B cell (primary cell): ENCODE results near the gene CCDC146. TPM values are rescaled to one million over a fixed set of nuclear protein-coding genes. Genes with fewer than 3 reads are reported as not detected.

ENCODE experiments used
- ATAC-seq: fragments of 200-7000 bp; cut with Tn5 transposase; one replicate; pipeline ENCODE4 v1.10.0; 2021; ENCODE audit warnings: low read depth, mild to moderate bottlenecking, moderate number of reproducible peaks, moderate library complexity
- CTCF ChIA-PET: fragments of 350-600 bp; sonication (Branson Sonifier 250); formaldehyde crosslinking; loops from one replicate; lab custom pipeline; 2021; ENCODE audit warnings: antibody characterized with exemption, inconsistent platforms; lab: Charles Lee
- POLR2A ChIA-PET: fragments of 350-600 bp; sonication (Branson Sonifier 250); formaldehyde crosslinking; loops from one replicate; lab custom pipeline; 2021; ENCODE audit warnings: antibody characterized with exemption; lab: Charles Lee
- DNase-seq: peaks from one replicate; pipeline ENCODE4 v3.0.0; 2013
- H2AFZ ChIP-seq: 2 replicates; pipeline ENCODE4 v1.6.1; 2012; ENCODE audit warnings: mild to moderate bottlenecking, low read depth, low read length; ENCODE audit not compliant: insufficient read depth, poor library complexity, severe bottlenecking
- H3K27ac ChIP-seq, 2 donors: 1 replicate in 1 of 2; 2 replicates in 1 of 2; pipeline ENCODE4 v1.5.1; 2012 to 2013; ENCODE audit warnings: low read length in 2 of 2, mild to moderate bottlenecking in 2 of 2, moderate library complexity in 1 of 2
- H3K27me3 ChIP-seq, 4 experiments: fragments of 200-600 bp in 1 of 4; sonication (generic) in 1 of 4; replicated peaks in 1 of 4; 1 replicate in 2 of 4; 2 replicates in 2 of 4; pipeline versions ENCODE4 v1.6.1 to v1.7.0; 2013 to 2016; ENCODE audit warnings: low read length in 3 of 4, mild to moderate bottlenecking in 2 of 4, mixed read lengths in 1 of 4, moderate library complexity in 1 of 4; ENCODE audit not compliant: insufficient read depth in 4 of 4, control insufficient read depth in 3 of 4; ENCODE audit errors: control extremely low read depth in 1 of 4
- H3K36me3 ChIP-seq, 2 experiments: replicated peaks in 1 of 2; 1 replicate in 1 of 2; 2 replicates in 1 of 2; pipeline versions ENCODE4 v1.6.1 to v1.7.1; 2013; ENCODE audit warnings: low read length in 1 of 2; ENCODE audit not compliant: insufficient read depth in 2 of 2, control insufficient read depth in 1 of 2; ENCODE audit errors: control extremely low read depth in 1 of 2, extremely low read depth in 1 of 2
- H3K4me1 ChIP-seq, 2 donors: fragments of 200-600 bp in 1 of 2; sonication (generic) in 1 of 2; 1 replicate in 1 of 2; 2 replicates in 1 of 2; pipeline versions ENCODE4 v1.5.1 to v1.6.1; 2013 to 2017; ENCODE audit warnings: low read length in 2 of 2; ENCODE audit not compliant: control insufficient read depth in 2 of 2, insufficient read depth in 2 of 2
- H3K4me2 ChIP-seq: replicated peaks from 2 replicates; pipeline ENCODE3; 2012; ENCODE audit warnings: mild to moderate bottlenecking, low read depth, low read length; ENCODE audit not compliant: poor library complexity, severe bottlenecking
- H3K4me3 ChIP-seq, 5 experiments: fragments of 200-600 bp in 1 of 5; sonication (generic) in 1 of 5; 1 replicate in 3 of 5; 2 replicates in 2 of 5; pipeline versions ENCODE4 v1.5.1 to v1.7.0; 2011 to 2016; ENCODE audit warnings: low read length in 4 of 5, mild to moderate bottlenecking in 4 of 5, low read depth in 2 of 5, control low read depth in 1 of 5, moderate library complexity in 1 of 5; ENCODE audit not compliant: insufficient read depth in 1 of 5; ENCODE audit errors: control extremely low read depth in 1 of 5, extremely low read depth in 1 of 5
- H3K79me2 ChIP-seq: fragments of 200-600 bp; sonication (generic); one replicate; pipeline ENCODE4 v1.6.0; 2016; ENCODE audit warnings: low read length; ENCODE audit not compliant: control insufficient read depth, insufficient read depth
- H3K9ac ChIP-seq: fragments of 200-600 bp; sonication (generic); 2 replicates; pipeline ENCODE4 v1.6.1; 2017; ENCODE audit warnings: mild to moderate bottlenecking, low read length, moderate library complexity
- H3K9me3 ChIP-seq, 3 donors: one replicate each; pipeline versions ENCODE4 v1.6.1 to v1.7.1; 2013; ENCODE audit warnings: low read length in 2 of 3; ENCODE audit not compliant: control insufficient read depth in 2 of 3, insufficient read depth in 1 of 3; ENCODE audit errors: control extremely low read depth in 1 of 3
- H4K20me1 ChIP-seq: 2 replicates; pipeline ENCODE4 v1.6.0; 2012; ENCODE audit warnings: mild to moderate bottlenecking, low read length; ENCODE audit not compliant: insufficient read depth, control insufficient read depth, poor library complexity, severe bottlenecking
- H3K27ac Mint-ChIP-seq: one replicate; pipeline ENCODE4 v1.8.0; 2021; ENCODE audit warnings: mixed read lengths
- H3K27me3 Mint-ChIP-seq: one replicate; pipeline ENCODE4 v1.8.0; 2021; ENCODE audit warnings: mixed read lengths
- H3K4me1 Mint-ChIP-seq: one replicate; pipeline ENCODE4 v1.8.0; 2021; ENCODE audit warnings: mixed read lengths
- H3K4me3 Mint-ChIP-seq: one replicate; pipeline ENCODE4 v1.8.0; 2021; ENCODE audit warnings: mixed read lengths
- H3K9me3 Mint-ChIP-seq: one replicate; pipeline ENCODE4 v1.8.0; 2022; ENCODE audit warnings: mixed read lengths; ENCODE audit not compliant: insufficient read depth
- CTCF ChIP-seq: fragments of 200-600 bp; IDR thresholded peaks from one replicate; pipeline ENCODE4 v1.8.0; 2022; ENCODE audit warnings: antibody characterized with exemption, mild to moderate bottlenecking
- EZH2 ChIP-seq: IDR thresholded peaks from 2 replicates; pipeline ENCODE4 v1.6.1; 2012; ENCODE audit warnings: borderline replicate concordance, low read depth, mild to moderate bottlenecking, moderate library complexity, low read length; ENCODE audit not compliant: insufficient read depth, poor library complexity, severe bottlenecking
- WGBS: methylation state at CpG from one replicate; pipeline ENCODE4 v1.1.5; 2013; ENCODE audit warnings: missing lambda C conversion rate; ENCODE audit not compliant: insufficient coverage; 5-methylcytosine and 5-hydroxymethylcytosine counted together
- intact Hi-C: fragments of 100-400 bp; cut with micrococcal nuclease; formaldehyde crosslinking; loops from one replicate; pipeline ENCODE4 v1.10.0; 2022
- polyA plus RNA-seq: library from polyadenylated mRNA; depleted of rRNA; stranded (reverse); fragments of >200 nt; gene quantifications from 2 replicates; pipeline ENCODE4 v1.2.3, GENCODE V29; 2012
- total RNA-seq, 2 donors: library from RNA; stranded (reverse); fragments of 120-200 nt in 1 of 2; gene quantifications; 1 replicate in 1 of 2; 2 replicates in 1 of 2; pipeline versions ENCODE4 v1.2.3 to v1.2.4, GENCODE V29; 2013 to 2022

The CCDC146 gene
- total and polyA plus RNA-seq, 2 donors (not counting 1 experiment from before 2014, with no cell fraction given), result 5.6 to 8.5 TPM

DNA sequence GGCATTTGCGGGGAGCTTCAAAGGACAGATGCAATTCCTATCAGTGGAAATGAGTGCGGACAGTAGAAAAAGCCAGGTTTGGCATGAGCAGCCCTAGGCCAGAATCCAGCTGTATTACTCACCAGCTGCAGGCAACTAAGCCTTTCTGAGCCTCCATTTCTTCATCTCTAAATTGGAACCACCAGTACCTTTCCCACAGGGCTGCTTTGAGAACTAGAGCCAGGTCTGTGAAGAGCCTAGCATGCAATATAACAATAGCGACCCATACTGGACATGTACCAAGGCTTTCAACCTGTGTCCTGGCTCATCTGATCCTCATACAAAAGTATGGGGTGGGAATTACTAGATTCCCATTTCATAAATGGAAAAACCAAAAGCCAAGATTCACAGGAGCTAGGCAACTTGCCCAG lies 192.8 kb downstream of the CCDC146 start:
- Histone ChIP-seq H3K36me3 (peaks cover 2 to 90% of the 10 kb centered on the region in 2 experiments), H3K4me2 (no peak overlapping the region), H4K20me1 (peaks cover 6% of the 10 kb centered on the region), H3K4me1 (no peaks in the 10 kb centered on the region), H2AFZ (no peak overlapping the region), H3K4me3 (no peak overlapping the region), H3K27me3 (no peaks in the 10 kb centered on the region), H3K9ac (no peak overlapping the region), H3K9me3 (no peaks in the 10 kb centered on the region), H3K79me2 (no peaks in the 10 kb centered on the region), H3K27ac (no peak overlapping the region)
- no peak overlapping the region for H3K27ac Mint-ChIP-seq
- ATAC-seq (no peak), DNase-seq (no peak)
- 100% methylated on average over 2 of the region's 3 CpGs for WGBS
- no peaks in the 10 kb centered on the region for H3K9me3 Mint-ChIP-seq
- intact Hi-C loops, result no loop called here
- no peaks in the 10 kb centered on the region for H3K27me3 Mint-ChIP-seq
- H3K4me3 Mint-ChIP-seq, result no peak overlapping the region
- ChIA-PET CTCF (interaction anchor here (1.1 to 1.5 kb wide), 2 partner anchors 17 to 68 kb away, joined by 3 to 10 read pairs; no protein-coding TSS in a partner anchor), POLR2A (no interaction called here)
- H3K4me1 Mint-ChIP-seq, result peaks cover 7% of the 10 kb centered on the region
- TF ChIP-seq EZH2, result no peak
- no peak for TF ChIP-seq CTCF

GRCh38 chr7:77316219-77316978 lies 194.0 kb downstream of the CCDC146 start:
- Mint-ChIP-seq H3K27ac (peak overlapping the region; percentile 69), H3K4me1 (peaks cover 7% of the 10 kb centered on the region), H3K27me3 (no peaks in the 10 kb centered on the region), H3K4me3 (no peak overlapping the region), H3K9me3 (no peaks in the 10 kb centered on the region)
- intact Hi-C loops, result no loop called here
- H3K79me2 ChIP-seq, result no peaks in the 10 kb centered on the region
- H3K4me2 ChIP-seq, result no peak overlapping the region
- ChIA-PET CTCF (interaction anchor here (1.5 kb wide), 1 partner anchor 16 kb away, joined by 10 read pairs; no protein-coding TSS in a partner anchor), POLR2A (no interaction called here)
- TF ChIP-seq CTCF (no peak), EZH2 (no peak)
- no CpG with 5 or more reads among the region's 2 CpGs for WGBS
- no peaks in the 10 kb centered on the region for H3K4me1 ChIP-seq
- H3K36me3 ChIP-seq, result peaks cover 2 to 91% of the 10 kb centered on the region in 2 experiments
- H3K27ac ChIP-seq, result no peak overlapping the region
- H3K4me3 ChIP-seq, result no peak overlapping the region
- ATAC-seq (no peak), DNase-seq (no peak)
- H4K20me1 ChIP-seq, result peaks cover 6% of the 10 kb centered on the region
- no peaks in the 10 kb centered on the region for H3K9me3 ChIP-seq
- no peak overlapping the region for H2AFZ ChIP-seq
- H3K27me3 ChIP-seq, result no peaks in the 10 kb centered on the region
- no peak overlapping the region for H3K9ac ChIP-seq
